Esophagus muscularis mucosa (tissue), 4 donors: ENCODE measurements around the gene BBS5. TPM values are rescaled to one million over a fixed set of nuclear protein-coding genes. Genes with fewer than 3 reads are reported as not detected.

Experiments
- DNase-seq: peaks from one replicate; pipeline ENCODE4 v3.0.0-alpha.2; 2017; ENCODE audit errors: extremely low spot score
- H3K27ac ChIP-seq, 4 donors: fragments of 200-600 bp; sonication (generic); replicated peaks in 1 of 4; 1 replicate in 3 of 4; 2 replicates in 1 of 4; pipeline ENCODE4 v1.5.1; 2016 to 2019; ENCODE audit warnings: mild to moderate bottlenecking in 1 of 4
- H3K27me3 ChIP-seq, 4 donors: fragments of 200-600 bp; sonication (generic); one replicate each; pipeline versions ENCODE4 v1.5.1 to v1.6.0; 2016 to 2019
- H3K36me3 ChIP-seq, 4 donors: fragments of 200-600 bp; sonication (generic); one replicate each; pipeline ENCODE4 v1.5.1; 2016 to 2019
- H3K4me1 ChIP-seq, 4 donors: fragments of 200-600 bp; sonication (generic); one replicate each; pipeline ENCODE4 v1.5.1; 2016 to 2019
- H3K4me3 ChIP-seq, 4 donors: fragments of 200-600 bp; sonication (generic); 1 replicate in 2 of 4; 2 replicates in 2 of 4; pipeline ENCODE4 v1.5.1; 2016 to 2019; ENCODE audit warnings: mild to moderate bottlenecking in 4 of 4, moderate library complexity in 1 of 4
- H3K9me3 ChIP-seq, 4 donors: fragments of 200-600 bp; sonication (generic); 1 replicate in 3 of 4; 2 replicates in 1 of 4; pipeline ENCODE4 v1.5.1; 2016 to 2019
- EP300 ChIP-seq: sonication (generic); formaldehyde crosslinking; IDR thresholded peaks from one replicate; pipeline ENCODE4 v1.6.1; 2017; ENCODE audit warnings: antibody characterized with exemption
- POLR2A ChIP-seq: fragments of 450-650 bp; IDR thresholded peaks from one replicate; pipeline ENCODE4 v1.6.1; 2017; ENCODE audit warnings: antibody characterized with exemption, moderate library complexity, mild to moderate bottlenecking, low read depth
- POLR2AphosphoS5 ChIP-seq, 2 donors: sonication (generic); formaldehyde crosslinking; IDR thresholded peaks; one replicate each; pipeline ENCODE4 v1.6.1; 2017; ENCODE audit warnings: antibody characterized with exemption in 2 of 2
- WGBS: methylation state at CpG from one replicate; pipeline ENCODE4 v1.1.5; 2018; 5-methylcytosine and 5-hydroxymethylcytosine counted together
- intact Hi-C: fragments of 100-400 bp; cut with DNase I; formaldehyde crosslinking; loops from one replicate; pipeline ENCODE4 v1.15.1; 2023
- total RNA-seq, 4 donors: library from RNA; depleted of rRNA; stranded (reverse); fragments of >200 nt; gene quantifications; one replicate each; pipeline versions ENCODE4 v1.1.0 to v1.2.1, GENCODE V29; 2016
- TF ChIP-seq, protein P1 (sequence below), 3 experiments: fragments of 200-600 bp in 2 of 3; fragments of 450-650 bp in 1 of 3; sonication (generic) in 2 of 3; IDR thresholded peaks; one replicate each; pipeline ENCODE4 v1.5.1; 2017 to 2019; ENCODE audit warnings: antibody characterized with exemption in 3 of 3, mild to moderate bottlenecking in 2 of 3, moderate library complexity in 1 of 3

BBS5 gene
- total RNA-seq, 4 donors from 2014 or later, result 6.6 to 11.2 (median 7.9) TPM

DNA sequence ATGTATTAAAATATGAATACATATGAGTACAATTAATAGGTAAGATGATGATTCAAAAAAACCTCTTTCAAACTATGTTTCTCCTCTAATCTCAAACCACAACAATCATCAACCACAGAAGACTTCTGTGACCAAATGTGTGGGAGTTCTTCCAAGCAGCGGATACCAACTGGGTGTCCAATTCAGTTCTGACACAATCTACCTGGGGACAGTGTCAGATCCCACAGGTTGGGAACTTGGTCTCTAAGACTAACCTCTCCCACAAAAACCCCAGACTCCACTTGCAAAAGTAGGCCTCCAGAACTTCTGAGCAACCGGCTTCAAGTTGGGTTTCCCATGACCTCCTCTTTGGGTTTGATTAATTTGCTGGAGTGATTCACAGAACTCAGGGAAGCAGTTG is 67.5 kb downstream of the BBS5 start:
- no peak overlapping the region for H3K27ac ChIP-seq
- no peak for DNase-seq
- H3K36me3 ChIP-seq, result peaks cover 13 to 59% (median 32%) of the 10 kb centered on the region in 4 donors
- TF ChIP-seq, protein P1, sequence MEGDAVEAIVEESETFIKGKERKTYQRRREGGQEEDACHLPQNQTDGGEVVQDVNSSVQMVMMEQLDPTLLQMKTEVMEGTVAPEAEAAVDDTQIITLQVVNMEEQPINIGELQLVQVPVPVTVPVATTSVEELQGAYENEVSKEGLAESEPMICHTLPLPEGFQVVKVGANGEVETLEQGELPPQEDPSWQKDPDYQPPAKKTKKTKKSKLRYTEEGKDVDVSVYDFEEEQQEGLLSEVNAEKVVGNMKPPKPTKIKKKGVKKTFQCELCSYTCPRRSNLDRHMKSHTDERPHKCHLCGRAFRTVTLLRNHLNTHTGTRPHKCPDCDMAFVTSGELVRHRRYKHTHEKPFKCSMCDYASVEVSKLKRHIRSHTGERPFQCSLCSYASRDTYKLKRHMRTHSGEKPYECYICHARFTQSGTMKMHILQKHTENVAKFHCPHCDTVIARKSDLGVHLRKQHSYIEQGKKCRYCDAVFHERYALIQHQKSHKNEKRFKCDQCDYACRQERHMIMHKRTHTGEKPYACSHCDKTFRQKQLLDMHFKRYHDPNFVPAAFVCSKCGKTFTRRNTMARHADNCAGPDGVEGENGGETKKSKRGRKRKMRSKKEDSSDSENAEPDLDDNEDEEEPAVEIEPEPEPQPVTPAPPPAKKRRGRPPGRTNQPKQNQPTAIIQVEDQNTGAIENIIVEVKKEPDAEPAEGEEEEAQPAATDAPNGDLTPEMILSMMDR (IDR thresholded peaks at IDR 0.05), result no peak
- TF ChIP-seq POLR2AphosphoS5 (IDR thresholded peaks at IDR 0.05) (no peak), EP300 (no peak), POLR2A (no peak)
- H3K27me3 ChIP-seq, result no peaks in the 10 kb centered on the region
- H3K4me3 ChIP-seq, result no peak overlapping the region
- 94% methylated on average over 2 of the region's 2 CpGs for WGBS
- intact Hi-C loops, result no loop called here
- H3K9me3 ChIP-seq, result no peaks in the 10 kb centered on the region
- H3K4me1 ChIP-seq, result no peaks in the 10 kb centered on the region

Other genes with a start within 250 kb of the BBS5 start
- not detected for gene LRP2, start 117.0 kb upstream of the BBS5 start, total RNA-seq
- 1 to 10 TPM in 3 of 4 donors, under 1 TPM in 1; 0.99 to 2.9 (median 1.9) TPM for gene KLHL41, start 30.2 kb downstream of the BBS5 start, total RNA-seq
- gene FASTKD1, start 94.4 kb downstream of the BBS5 start, total RNA-seq, result 10 to 100 TPM in 2 of 4 donors, 1 to 10 TPM in 2; 8.3 to 15.4 (median 11.0) TPM
- gene PPIG, start 104.9 kb downstream of the BBS5 start, total RNA-seq, result 10 to 100 TPM; 26.5 to 48.6 (median 34.5) TPM
- gene CFAP210, start 214.9 kb downstream of the BBS5 start, total RNA-seq, result under 1 TPM in 1 of 4 donors, not detected in 3; 0.80 TPM
- gene PHOSPHO2, start 215.0 kb downstream of the BBS5 start, total RNA-seq, result 10 to 100 TPM in 1 of 4 donors, 1 to 10 TPM in 3; 3.3 to 18.7 (median 6.6) TPM